ENCODE data around the gene TBC1D22A. TPM values are rescaled to one million over a fixed set of nuclear protein-coding genes. Genes with fewer than 3 reads are reported as not detected.

Gene TBC1D22A
- total and polyA plus RNA-seq, 9 of the 15 experiments (the other 6 are each of a cell fraction or from before 2014, with no cell fraction given) = 0.20 to 11.5 (median 5.2) TPM

DNA sequence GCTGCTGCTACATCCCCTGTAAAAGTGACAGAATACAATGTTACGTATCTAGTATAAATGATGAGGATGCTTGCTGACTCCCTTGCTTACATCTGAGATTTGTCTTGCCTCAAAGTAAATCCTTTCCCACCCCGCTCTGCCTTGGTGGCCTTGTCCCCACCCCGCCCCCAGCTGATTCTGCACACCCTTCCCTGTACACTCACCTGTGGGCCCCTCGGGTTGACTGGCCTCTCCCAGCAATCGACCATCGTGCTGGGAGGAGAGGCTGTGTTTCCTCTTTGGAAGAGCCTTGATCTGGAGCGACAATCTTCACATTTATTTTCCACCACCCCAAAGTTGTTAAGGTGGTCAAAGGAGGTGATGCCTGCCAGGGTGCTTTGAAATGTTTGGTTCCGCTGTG, 249.4 kb downstream of the TBC1D22A start:
- Histone ChIP-seq H3K79me2 (ENCODE audit: control insufficient read depth, insufficient read depth, low read length) (no peaks in the 10 kb centered on the region), H3K27ac (ENCODE audit: extremely low read depth, low read depth, low read length) (no peak overlapping the region), H3K4me3 (no peak overlapping the region), H3K4me1 (replicated peaks in 1 of 2; ENCODE audit: control insufficient read depth in 2 of 2, insufficient read depth in 2 of 2, low read length in 2 of 2) (peaks cover 0 to 2% of the 10 kb centered on the region in 2 experiments; a peak in 1 of 5 replicates), H4K20me1 (replicated peaks; ENCODE audit: control insufficient read depth, insufficient read depth, low read length) (no peaks in the 10 kb centered on the region), H3K36me3 (ENCODE audit: control insufficient read depth, insufficient read depth, low read length) (peaks cover 4% of the 10 kb centered on the region; the same call in 2 of the 3 replicates), H3K9me3 (replicated peaks; ENCODE audit: control insufficient read depth, insufficient read depth, low read depth, low read length) (no peaks in the 10 kb centered on the region), H2AFZ (ENCODE audit: low read depth, low read length) (no peak overlapping the region), H3K27me3 (ENCODE audit: control insufficient read depth in 2 of 2, insufficient read depth in 2 of 2, low read length in 2 of 2) (no peaks in the 10 kb centered on the region), H3K9ac (ENCODE audit: insufficient read depth in 1 of 2, low read depth in 2 of 2, low read length in 2 of 2) (no peak overlapping the region), H3K9me1 (ENCODE audit: control insufficient read depth, insufficient read depth, low read length) (no peaks in the 10 kb centered on the region), H3K4me2 (ENCODE audit: insufficient read depth, low read length) (no peak overlapping the region)
- no TSS peak for BruUV-seq (replicated peaks)
- POLR2A ChIA-PET = interaction anchor here (0.7 kb wide), 1 partner anchor 14 kb away, joined by 3 read pairs; no protein-coding TSS in a partner anchor
- in situ Hi-C loops (cut with MboI) (no loop called here), intact Hi-C loops (cut with micrococcal nuclease) (no loop called here)
- no peak for DNase-seq (ENCODE audit: extremely low read depth in 1 of 4, low spot score in 3 of 4)
- 67% methylated on average over 8 of the region's 8 CpGs for WGBS (ENCODE audit: insufficient coverage, low coverage, missing lambda C conversion rate)
- CTCF ChIA-PET (ENCODE audit: low intra/inter-chr PET ratio) = no interaction called here
- TF ChIP-seq, protein P1, sequence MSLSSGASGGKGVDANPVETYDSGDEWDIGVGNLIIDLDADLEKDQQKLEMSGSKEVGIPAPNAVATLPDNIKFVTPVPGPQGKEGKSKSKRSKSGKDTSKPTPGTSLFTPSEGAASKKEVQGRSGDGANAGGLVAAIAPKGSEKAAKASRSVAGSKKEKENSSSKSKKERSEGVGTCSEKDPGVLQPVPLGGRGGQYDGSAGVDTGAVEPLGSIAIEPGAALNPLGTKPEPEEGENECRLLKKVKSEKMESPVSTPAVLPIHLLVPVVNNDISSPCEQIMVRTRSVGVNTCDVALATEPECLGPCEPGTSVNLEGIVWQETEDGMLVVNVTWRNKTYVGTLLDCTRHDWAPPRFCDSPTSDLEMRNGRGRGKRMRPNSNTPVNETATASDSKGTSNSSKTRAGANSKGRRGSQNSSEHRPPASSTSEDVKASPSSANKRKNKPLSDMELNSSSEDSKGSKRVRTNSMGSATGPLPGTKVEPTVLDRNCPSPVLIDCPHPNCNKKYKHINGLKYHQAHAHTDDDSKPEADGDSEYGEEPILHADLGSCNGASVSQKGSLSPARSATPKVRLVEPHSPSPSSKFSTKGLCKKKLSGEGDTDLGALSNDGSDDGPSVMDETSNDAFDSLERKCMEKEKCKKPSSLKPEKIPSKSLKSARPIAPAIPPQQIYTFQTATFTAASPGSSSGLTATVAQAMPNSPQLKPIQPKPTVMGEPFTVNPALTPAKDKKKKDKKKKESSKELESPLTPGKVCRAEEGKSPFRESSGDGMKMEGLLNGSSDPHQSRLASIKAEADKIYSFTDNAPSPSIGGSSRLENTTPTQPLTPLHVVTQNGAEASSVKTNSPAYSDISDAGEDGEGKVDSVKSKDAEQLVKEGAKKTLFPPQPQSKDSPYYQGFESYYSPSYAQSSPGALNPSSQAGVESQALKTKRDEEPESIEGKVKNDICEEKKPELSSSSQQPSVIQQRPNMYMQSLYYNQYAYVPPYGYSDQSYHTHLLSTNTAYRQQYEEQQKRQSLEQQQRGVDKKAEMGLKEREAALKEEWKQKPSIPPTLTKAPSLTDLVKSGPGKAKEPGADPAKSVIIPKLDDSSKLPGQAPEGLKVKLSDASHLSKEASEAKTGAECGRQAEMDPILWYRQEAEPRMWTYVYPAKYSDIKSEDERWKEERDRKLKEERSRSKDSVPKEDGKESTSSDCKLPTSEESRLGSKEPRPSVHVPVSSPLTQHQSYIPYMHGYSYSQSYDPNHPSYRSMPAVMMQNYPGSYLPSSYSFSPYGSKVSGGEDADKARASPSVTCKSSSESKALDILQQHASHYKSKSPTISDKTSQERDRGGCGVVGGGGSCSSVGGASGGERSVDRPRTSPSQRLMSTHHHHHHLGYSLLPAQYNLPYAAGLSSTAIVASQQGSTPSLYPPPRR (CRISPR knock-in tag; IDR thresholded peaks at IDR 0.05; ENCODE audit: borderline replicate concordance) = no peak
- TF ChIP-seq C11orf30 (IDR thresholded peaks at IDR 0.05; ENCODE audit: low read depth) (no peak), RAD21 (CRISPR knock-in tag; conservative IDR thresholded peaks at IDR 0.05 in 1 of 2, IDR thresholded peaks at IDR 0.05 in 1 of 2) (no peak), ID3 (CRISPR knock-in tag; IDR thresholded peaks at IDR 0.05) (no peak), ID3 (tag; IDR thresholded peaks at IDR 0.05) (no peak), HSF4 (CRISPR knock-in tag; IDR thresholded peaks at IDR 0.05; ENCODE audit: borderline replicate concordance) (no peak)
- no peak for FAIRE-seq
- ATAC-seq = no peak

Data from K562 (cell line).